ENCODE data around the gene DCAF11.

DCAF11 gene

GRCh38 chr14:24139272-24139934, 24.8 kb downstream of the DCAF11 start:
- no peak for DNase-seq (ENCODE audit: low spot score)

GRCh38 chr14:24141097-24141880, 26.7 kb downstream of the DCAF11 start, which contains the start of gene EMC9:
Gene EMC9, minus strand, starts transcription at chr14:24141591. Its CDS starts 287 bp downstream, at chr14:24141304.
- peak; percentile 100 for DNase-seq (ENCODE audit: low spot score)

- no peak for DNase-seq (ENCODE audit: low spot score)
Measured at GRCh38 chr14:24143511-24143910, 28.9 kb downstream of the DCAF11 start.

- DNase-seq (ENCODE audit: low spot score): no peak
Measured at GRCh38 chr14:24144451-24144850, 29.9 kb downstream of the DCAF11 start.

- DNase-seq (ENCODE audit: low spot score): no peak
Measured at GRCh38 chr14:24145219-24145618, 30.6 kb downstream of the DCAF11 start.

GRCh38 chr14:24145690-24146452, 31.3 kb downstream of the DCAF11 start:
- no peak for DNase-seq (ENCODE audit: low spot score)

GRCh38 chr14:24146453-24146977, 31.9 kb downstream of the DCAF11 start, which contains the start of gene PSME2:
Gene PSME2, minus strand, starts transcription at chr14:24146610. Its CDS starts 29 bp downstream, at chr14:24146581.
- DNase-seq (ENCODE audit: low spot score): peak; percentile 98

- peak; percentile 96 for DNase-seq (ENCODE audit: low spot score)
Measured at GRCh38 chr14:24146978-24147760, 32.6 kb downstream of the DCAF11 start, which contains the start of gene RNF31. Gene RNF31, plus strand, starts transcription at chr14:24147498. Its CDS starts 201 bp downstream, at chr14:24147699.

- no peak for DNase-seq (ENCODE audit: low spot score)
Measured at GRCh38 chr14:24147761-24148428, 33.3 kb downstream of the DCAF11 start.

- no peak for DNase-seq (ENCODE audit: low spot score)
Measured at GRCh38 chr14:24149302-24149969, 34.9 kb downstream of the DCAF11 start.

- no peak for DNase-seq (ENCODE audit: low spot score)
Measured at GRCh38 chr14:24150061-24150460, 35.5 kb downstream of the DCAF11 start.

- no peak for DNase-seq (ENCODE audit: low spot score)
Measured at GRCh38 chr14:24150567-24150966, 36.0 kb downstream of the DCAF11 start.

GRCh38 chr14:24150993-24151392, 36.4 kb downstream of the DCAF11 start:
- no peak for DNase-seq (ENCODE audit: low spot score)

GRCh38 chr14:24151404-24152080, 37.0 kb downstream of the DCAF11 start:
- DNase-seq (ENCODE audit: low spot score): no peak

GRCh38 chr14:24155100-24155499, 40.5 kb downstream of the DCAF11 start:
- no peak for DNase-seq (ENCODE audit: low spot score)

- DNase-seq (ENCODE audit: low spot score): no peak
Measured at GRCh38 chr14:24156840-24157239, 42.3 kb downstream of the DCAF11 start.

GRCh38 chr14:24157331-24157730, 42.8 kb downstream of the DCAF11 start:
- no peak for DNase-seq (ENCODE audit: low spot score)

GRCh38 chr14:24159777-24160498, 45.4 kb downstream of the DCAF11 start:
- DNase-seq (ENCODE audit: low spot score): no peak

GRCh38 chr14:24160499-24160849, 45.9 kb downstream of the DCAF11 start:
- DNase-seq (ENCODE audit: low spot score): no peak
